Adipose tissue (tissue), 3 donors: Measurements from ENCODE around the gene ZSWIM3. TPM values are rescaled to one million over a fixed set of nuclear protein-coding genes. Genes with fewer than 3 reads are reported as not detected.

Experiments used
- H3K27ac ChIP-seq: one replicate; pipeline ENCODE4 v1.5.1; 2013; ENCODE audit warnings: low read depth, low read length
- WGBS, 3 donors: extraction: QIAGEN DNeasy Blood & Tissue Kit; methylation state at CpG; one replicate each; pipeline ENCODE4 v1.1.7; 2013; 5-methylcytosine and 5-hydroxymethylcytosine counted together
- polyA plus RNA-seq, 3 donors: library from polyadenylated mRNA; stranded (reverse); fragments of 200-250 nt; gene quantifications; one replicate each; pipeline ENCODE4 v1.2.3, GENCODE V29; 2013
- donor health status: healthy with polysubstance abuse.
- donor health status: Bipolar disorder and iron deficiency.
- donor health status: healthy.

ZSWIM3 gene
- polyA plus RNA-seq, 3 donors = 0.90 to 1.1 (median 1.0) TPM

GRCh38 chr20:45918182-45918737 lies 60.8 kb downstream of the ZSWIM3 start:
- H3K27ac ChIP-seq = peak overlapping the region; percentile 29
- WGBS, 3 donors = 57 to 80% (median 63%) methylated on average over 5 of the region's 5 CpGs

- WGBS, 3 donors = 82 to 91% (median 87%) methylated on average over 12 of the region's 12 CpGs
- peak overlapping the region; percentile 42 for H3K27ac ChIP-seq
Observed at GRCh38 chr20:45918779-45919537, 61.5 kb downstream of the ZSWIM3 start.

GRCh38 chr20:45919542-45920399 lies 62.4 kb downstream of the ZSWIM3 start:
- H3K27ac ChIP-seq = peak overlapping the region; percentile 42
- 33 to 48% (median 38%) methylated on average over 11 of the region's 11 CpGs for WGBS, 3 donors

- H3K27ac ChIP-seq = no peak overlapping the region
- 68 to 72% (median 70%) methylated on average over 9 of the region's 9 CpGs for WGBS, 3 donors
Observed at GRCh38 chr20:45920462-45921336, 63.3 kb downstream of the ZSWIM3 start.

- no peak overlapping the region for H3K27ac ChIP-seq
- WGBS, 3 donors = 72 to 89% (median 86%) methylated on average over 11 of the region's 11 CpGs
Observed at GRCh38 chr20:45921337-45922189, 64.1 kb downstream of the ZSWIM3 start.

GRCh38 chr20:45924391-45925261 lies 67.2 kb downstream of the ZSWIM3 start:
- H3K27ac ChIP-seq = no peak overlapping the region
- 44 to 61% (median 44%) methylated on average over 21 of the region's 21 CpGs for WGBS, 3 donors

GRCh38 chr20:45925821-45926506 lies 68.5 kb downstream of the ZSWIM3 start:
- H3K27ac ChIP-seq = no peak overlapping the region
- 59 to 70% (median 63%) methylated on average over 9 of the region's 9 CpGs for WGBS, 3 donors

- 75 to 84% (median 77%) methylated on average over 2 of the region's 2 CpGs for WGBS, 3 donors
- H3K27ac ChIP-seq = no peak overlapping the region
Observed at GRCh38 chr20:45926731-45927070, 69.3 kb downstream of the ZSWIM3 start.

GRCh38 chr20:45927071-45927878 lies 69.9 kb downstream of the ZSWIM3 start:
- no peak overlapping the region for H3K27ac ChIP-seq

More at GRCh38 chr20:45927071-45927878, 69.9 kb downstream of the ZSWIM3 start:
- 68 to 88% (median 83%) methylated on average over 14 of the region's 14 CpGs for WGBS, 3 donors

Other genes starting within 250 kb of the ZSWIM3 start
- gene WFDC10A, start 227.9 kb upstream of the ZSWIM3 start, polyA plus RNA-seq = not detected
- gene WFDC9, start 226.3 kb upstream of the ZSWIM3 start, polyA plus RNA-seq = not detected
- gene WFDC11, start 187.4 kb upstream of the ZSWIM3 start, polyA plus RNA-seq = not detected
- not detected for gene WFDC13, start 155.6 kb upstream of the ZSWIM3 start, polyA plus RNA-seq
- not detected for gene WFDC10B, start 152.6 kb upstream of the ZSWIM3 start, polyA plus RNA-seq
- gene SPINT4, start 135.3 kb upstream of the ZSWIM3 start, polyA plus RNA-seq = not detected
- 1 to 10 TPM in 1 of 3 donors, under 1 TPM in 1, not detected in 1; 0.32 to 1.0 TPM for gene WFDC3, start 65.7 kb upstream of the ZSWIM3 start, polyA plus RNA-seq
- gene DNTTIP1, start 65.7 kb upstream of the ZSWIM3 start, polyA plus RNA-seq = 10 to 100 TPM; 15.8 to 37.1 (median 24.4) TPM
- gene UBE2C, start 45.0 kb upstream of the ZSWIM3 start, polyA plus RNA-seq = 1 to 10 TPM in 2 of 3 donors, under 1 TPM in 1; 0.55 to 3.5 (median 1.1) TPM
- 1 to 10 TPM; 3.0 to 3.3 (median 3.0) TPM for gene TNNC2, start 30.3 kb upstream of the ZSWIM3 start, polyA plus RNA-seq
- gene SNX21, start 23.8 kb upstream of the ZSWIM3 start, polyA plus RNA-seq = 10 to 100 TPM in 2 of 3 donors, 1 to 10 TPM in 1; 9.2 to 50.9 (median 48.6) TPM
- gene ACOT8, start 222 bp upstream of the ZSWIM3 start, polyA plus RNA-seq = 10 to 100 TPM; 16.6 to 28.5 (median 21.7) TPM
- gene ZSWIM1, start 23.6 kb downstream of the ZSWIM3 start, polyA plus RNA-seq = 1 to 10 TPM; 2.5 to 4.0 (median 3.0) TPM
- gene SPATA25, start 30.0 kb downstream of the ZSWIM3 start, polyA plus RNA-seq = 1 to 10 TPM; 1.0 to 2.7 (median 1.1) TPM
- 1 to 10 TPM; 3.2 to 8.0 (median 4.6) TPM for gene NEURL2, start 33.6 kb downstream of the ZSWIM3 start, polyA plus RNA-seq
- 100 to 1,000 TPM in 1 of 3 donors, 10 to 100 TPM in 2; 46.4 to 116 (median 82.4) TPM for gene CTSA, start 33.7 kb downstream of the ZSWIM3 start, polyA plus RNA-seq
- gene PLTP, start 54.5 kb downstream of the ZSWIM3 start, polyA plus RNA-seq = 100 to 1,000 TPM; 113 to 308 (median 276) TPM
- gene PCIF1, start 77.1 kb downstream of the ZSWIM3 start, polyA plus RNA-seq = 10 to 100 TPM; 18.6 to 28.2 (median 25.8) TPM
- 10 to 100 TPM in 1 of 3 donors, 1 to 10 TPM in 2; 6.9 to 11.0 (median 7.4) TPM for gene ZNF335, start 114.6 kb downstream of the ZSWIM3 start, polyA plus RNA-seq
- gene MMP9, start 151.3 kb downstream of the ZSWIM3 start, polyA plus RNA-seq = 10 to 100 TPM in 2 of 3 donors, under 1 TPM in 1; 0.79 to 16.6 (median 12.8) TPM
- 1 to 10 TPM in 1 of 3 donors, under 1 TPM in 2; 0.39 to 1.3 (median 0.56) TPM for gene SLC12A5, start 171.6 kb downstream of the ZSWIM3 start, polyA plus RNA-seq
- 10 to 100 TPM in 2 of 3 donors, 1 to 10 TPM in 1; 9.4 to 14.3 (median 14.1) TPM for gene NCOA5, start 232.3 kb downstream of the ZSWIM3 start, polyA plus RNA-seq